ENCODE results near the gene RASSF5. TPM values are rescaled to one million over a fixed set of nuclear protein-coding genes. Genes with fewer than 3 reads are reported as not detected.

The RASSF5 gene
- total and polyA plus RNA-seq, 9 of the 15 experiments (the other 6 are each of a cell fraction or from before 2014, with no cell fraction given): 6.1 to 41.0 (median 25.2) TPM

- no peak for TF ChIP-seq BCLAF1 (IDR thresholded peaks at IDR 0.05; ENCODE audit: borderline replicate concordance in 1 of 2, control insufficient read depth in 1 of 2, low read depth in 2 of 2, low read length in 1 of 2)
- TF ChIP-seq ASH1L (IDR thresholded peaks at IDR 0.05; ENCODE audit: borderline replicate concordance, low read depth, partially characterized antibody): peak; percentile 48
- TF ChIP-seq ZNF134 (CRISPR knock-in tag; conservative IDR thresholded peaks at IDR 0.05): no peak; the same call in 1 of the 2 replicates
- TF ChIP-seq FOXK2 (conservative IDR thresholded peaks at IDR 0.05 in 1 of 2, IDR thresholded peaks at IDR 0.05 in 1 of 2; ENCODE audit: low read depth in 2 of 2): peak; percentile 75 to 86
- TF ChIP-seq HINFP (tag; conservative IDR thresholded peaks at IDR 0.05; ENCODE audit: low read depth): peak; percentile 69
- no peak for TF ChIP-seq RHOXF2B (CRISPR knock-in tag; conservative IDR thresholded peaks at IDR 0.05)
- 0 out of 2 replicates have a peak, but pooled peaks have one; percentile 23 for TF ChIP-seq ELF4 (CRISPR knock-in tag; IDR thresholded peaks at IDR 0.05)
- no peak for TF ChIP-seq SRSF9 (IDR thresholded peaks at IDR 0.05; ENCODE audit: borderline replicate concordance, low read depth, low read length)
- TF ChIP-seq MTA3 (IDR thresholded peaks at IDR 0.05; ENCODE audit: borderline replicate concordance): peak; percentile 70; the same call in 1 of the 2 replicates
- no peak; the same call in 1 of the 2 replicates for TF ChIP-seq REST (IDR thresholded peaks at IDR 0.05; ENCODE audit: borderline replicate concordance)
- TF ChIP-seq REST (CRISPR knock-in tag; IDR thresholded peaks at IDR 0.05; ENCODE audit: low read depth): no peak; the same call in 1 of the 2 replicates
- no peak for TF ChIP-seq BRF2 (IDR thresholded peaks at IDR 0.05; ENCODE audit: borderline replicate concordance, insufficient read depth, insufficient read length)
Observed at GRCh38 chr1:206575165-206575893, 68.0 kb downstream of the RASSF5 start (continued).

Measured in K562 (cell line).